ENCODE data around the gene ARRDC1.

DNA sequence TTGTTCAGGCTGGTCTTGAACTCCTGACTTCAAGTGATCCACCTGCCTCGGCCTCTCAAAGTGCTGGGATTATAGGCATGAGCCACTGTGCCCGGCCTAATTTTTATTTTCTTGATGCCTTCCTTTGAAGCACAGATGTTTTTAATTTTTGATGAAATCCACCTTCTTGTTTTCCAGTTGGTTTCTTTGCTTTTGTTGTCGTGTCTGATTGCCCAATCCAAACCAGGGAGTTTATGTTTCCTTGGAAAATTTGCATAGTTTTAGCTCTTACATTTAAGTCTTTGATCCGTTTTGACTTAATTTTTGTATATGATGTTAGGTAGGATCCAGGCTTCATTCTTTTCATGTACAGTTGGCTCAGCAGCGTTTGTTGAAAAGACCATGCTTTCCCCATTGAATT is 28.5 kb downstream of the ARRDC1 start:
- TF ChIP-seq EP300 (IDR thresholded peaks at IDR 0.05) (no peak), POLR2A (IDR thresholded peaks at IDR 0.05) (no peak), POLR2AphosphoS5 (IDR thresholded peaks at IDR 0.05) (no peak)
- TF ChIP-seq, protein P1, sequence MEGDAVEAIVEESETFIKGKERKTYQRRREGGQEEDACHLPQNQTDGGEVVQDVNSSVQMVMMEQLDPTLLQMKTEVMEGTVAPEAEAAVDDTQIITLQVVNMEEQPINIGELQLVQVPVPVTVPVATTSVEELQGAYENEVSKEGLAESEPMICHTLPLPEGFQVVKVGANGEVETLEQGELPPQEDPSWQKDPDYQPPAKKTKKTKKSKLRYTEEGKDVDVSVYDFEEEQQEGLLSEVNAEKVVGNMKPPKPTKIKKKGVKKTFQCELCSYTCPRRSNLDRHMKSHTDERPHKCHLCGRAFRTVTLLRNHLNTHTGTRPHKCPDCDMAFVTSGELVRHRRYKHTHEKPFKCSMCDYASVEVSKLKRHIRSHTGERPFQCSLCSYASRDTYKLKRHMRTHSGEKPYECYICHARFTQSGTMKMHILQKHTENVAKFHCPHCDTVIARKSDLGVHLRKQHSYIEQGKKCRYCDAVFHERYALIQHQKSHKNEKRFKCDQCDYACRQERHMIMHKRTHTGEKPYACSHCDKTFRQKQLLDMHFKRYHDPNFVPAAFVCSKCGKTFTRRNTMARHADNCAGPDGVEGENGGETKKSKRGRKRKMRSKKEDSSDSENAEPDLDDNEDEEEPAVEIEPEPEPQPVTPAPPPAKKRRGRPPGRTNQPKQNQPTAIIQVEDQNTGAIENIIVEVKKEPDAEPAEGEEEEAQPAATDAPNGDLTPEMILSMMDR (IDR thresholded peaks at IDR 0.05), result no peak
